PC-3 (cell line): ENCODE results near the gene SIGLECL1. TPM values are rescaled to one million over a fixed set of nuclear protein-coding genes. Genes with fewer than 3 reads are reported as not detected.

Experiments used
- ATAC-seq: fragments of 200-7000 bp; cut with Tn5 transposase; 2 replicates; pipeline ENCODE4 v1.9.1; 2020; ENCODE audit warnings: mild to moderate bottlenecking, moderate library complexity
- BruUV-seq: library from RNA; stranded (reverse); fragments of 400-500 nt; replicated peaks from 2 replicates; lab custom pipeline; 2021; lab: Mats Ljungman, UMichigan
- CTCF ChIA-PET: fragments of 300-600 bp; sonication (Branson Sonifier 250); formaldehyde crosslinking; loops from one replicate; lab custom pipeline; 2022; ENCODE audit warnings: antibody characterized with exemption; lab: Charles Lee
- POLR2A ChIA-PET: fragments of 300-600 bp; sonication (Branson Sonifier 250); formaldehyde crosslinking; loops from one replicate; lab custom pipeline; 2022; ENCODE audit warnings: antibody characterized with exemption; ENCODE audit not compliant: unreplicated experiment; lab: Charles Lee
- DNase-seq: peaks from one replicate; pipeline ENCODE4 v3.0.0-alpha.2; 2015
- H2AFZ ChIP-seq: fragments of 300-600 bp; sonication (generic); 2 replicates; pipeline ENCODE4 v1.6.0; 2016; ENCODE audit warnings: antibody characterized with exemption, low read length
- H3F3A ChIP-seq: fragments of 300-600 bp; sonication (generic); one replicate; pipeline ENCODE4 v1.6.0; 2017; ENCODE audit warnings: antibody characterized with exemption, low read length, control low read depth, mild to moderate bottlenecking; ENCODE audit not compliant: unreplicated experiment
- H3K27ac ChIP-seq: fragments of 300-600 bp; sonication (generic); 2 replicates; pipeline ENCODE4 v1.5.1; 2016; ENCODE audit warnings: mild to moderate bottlenecking, low read length
- H3K27me3 ChIP-seq: fragments of 300-600 bp; sonication (generic); 2 replicates; pipeline ENCODE4 v1.6.1; 2016; ENCODE audit warnings: low read length, mixed read lengths
- H3K36me3 ChIP-seq: fragments of 300-600 bp; sonication (generic); 2 replicates; pipeline ENCODE4 v1.6.1; 2016; ENCODE audit warnings: low read depth, mixed run types, low read length, mixed read lengths
- H3K4me1 ChIP-seq: fragments of 300-600 bp; sonication (generic); 2 replicates; pipeline ENCODE4 v1.5.1; 2016; ENCODE audit warnings: low read length; ENCODE audit not compliant: insufficient read depth
- H3K4me2 ChIP-seq: fragments of 300-600 bp; sonication (generic); 2 replicates; pipeline ENCODE4 v1.6.0; 2016; ENCODE audit warnings: low read length
- H3K4me3 ChIP-seq: fragments of 300-600 bp; sonication (generic); 2 replicates; pipeline ENCODE4 v1.5.1; 2016; ENCODE audit warnings: mild to moderate bottlenecking, low read length, mixed read lengths
- H3K79me2 ChIP-seq: fragments of 300-600 bp; sonication (generic); 2 replicates; pipeline ENCODE4 v1.6.1; 2017; ENCODE audit warnings: low read length, mixed read lengths
- H3K9ac ChIP-seq: fragments of 300-600 bp; sonication (generic); 2 replicates; pipeline ENCODE4 v1.6.0; 2016; ENCODE audit warnings: mild to moderate bottlenecking, low read length
- H3K9me2 ChIP-seq: fragments of 300-600 bp; sonication (generic); replicated peaks from 2 replicates; pipeline ENCODE4 v1.6.1; 2016; ENCODE audit warnings: mixed run types, low read length, mixed read lengths
- H3K9me3 ChIP-seq: fragments of 300-600 bp; sonication (generic); 2 replicates; pipeline ENCODE4 v1.6.1; 2016; ENCODE audit warnings: low read length, mixed read lengths
- H4K20me1 ChIP-seq: fragments of 300-600 bp; sonication (generic); 2 replicates; pipeline ENCODE4 v1.6.1; 2016; ENCODE audit warnings: low read length, mixed read lengths
- CTCF ChIP-seq: fragments of 300-600 bp; sonication (generic); conservative IDR thresholded peaks from 2 replicates; pipeline ENCODE4 v1.5.1; 2017; ENCODE audit warnings: antibody characterized with exemption, low read depth, mild to moderate bottlenecking, low read length
- EZH2 ChIP-seq: fragments of 300-600 bp; sonication (generic); IDR thresholded peaks from one replicate; pipeline ENCODE4 v1.6.1; 2017; ENCODE audit warnings: antibody characterized with exemption, mild to moderate bottlenecking, low read length; ENCODE audit not compliant: unreplicated experiment
- EZH2phosphoT487 ChIP-seq: fragments of 300-600 bp; sonication (generic); IDR thresholded peaks from 2 replicates; pipeline ENCODE4 v1.6.1; 2018; ENCODE audit warnings: mild to moderate bottlenecking, antibody characterized with exemption, low read length, borderline replicate concordance
- intact Hi-C: fragments of 100-400 bp; cut with micrococcal nuclease; formaldehyde crosslinking; loops from 2 replicates; pipeline ENCODE4 v1.9.0; 2023
- total RNA-seq: library from RNA; depleted of rRNA; stranded (reverse); fragments of >200 nt; gene quantifications from 2 replicates; pipeline ENCODE4 v1.2.3, GENCODE V29; 2014

The SIGLECL1 gene
- total RNA-seq, 1 experiment from 2014 or later, result not detected

- CTCF ChIA-PET, result interaction anchor here (0.6 kb wide), 1 partner anchor 181 kb away, joined by 3 read pairs; no protein-coding TSS in a partner anchor
- H3K27me3 ChIP-seq, result peaks cover 42% of the 10 kb centered on the region
Observed at GRCh38 chr19:51277112-51277511, 26.2 kb downstream of the SIGLECL1 start.

GRCh38 chr19:51282335-51282734 lies 31.5 kb downstream of the SIGLECL1 start:
- Histone ChIP-seq H4K20me1 (no peaks in the 10 kb centered on the region), H3K27me3 (peaks cover 82% of the 10 kb centered on the region), H3K4me3 (no peak overlapping the region), H3K9me3 (no peaks in the 10 kb centered on the region), H3K27ac (no peak overlapping the region), H3K4me2 (no peak overlapping the region), H3K4me1 (no peaks in the 10 kb centered on the region), H3K9me2 (no peaks in the 10 kb centered on the region), H3K36me3 (no peaks in the 10 kb centered on the region), H3K79me2 (no peaks in the 10 kb centered on the region), H2AFZ (no peak overlapping the region), H3K9ac (no peak overlapping the region), H3F3A (no peaks in the 10 kb centered on the region)
- CTCF ChIA-PET, result interaction anchor here (0.6 kb wide), 1 partner anchor 746 kb away, joined by 4 read pairs; no protein-coding TSS in a partner anchor
- DNase-seq, result no peak
- intact Hi-C loops, result no loop called here
- POLR2A ChIA-PET, result no interaction called here
- no peak for ATAC-seq
- no peak for TF ChIP-seq EZH2phosphoT487
- no peak for TF ChIP-seq EZH2
- no peak for TF ChIP-seq CTCF
- BruUV-seq, result no TSS peak

More at GRCh38 chr19:51277112-51277511, 26.2 kb downstream of the SIGLECL1 start:
- Histone ChIP-seq H3K4me1 (no peaks in the 10 kb centered on the region), H3K9ac (no peak overlapping the region), H3K4me3 (no peak overlapping the region), H3K4me2 (no peak overlapping the region), H3K9me2 (no peaks in the 10 kb centered on the region), H3K79me2 (no peaks in the 10 kb centered on the region), H3K36me3 (no peaks in the 10 kb centered on the region), H2AFZ (no peak overlapping the region), H3K27ac (no peak overlapping the region), H3F3A (no peaks in the 10 kb centered on the region), H4K20me1 (no peaks in the 10 kb centered on the region), H3K9me3 (no peaks in the 10 kb centered on the region)
- no peak for ATAC-seq
- TF ChIP-seq EZH2 (no peak), EZH2phosphoT487 (no peak), CTCF (no peak)
- POLR2A ChIA-PET, result no interaction called here
- no peak for DNase-seq
- intact Hi-C loops, result no loop called here
- BruUV-seq, result no TSS peak

GRCh38 chr19:51285682-51286081 lies 34.8 kb downstream of the SIGLECL1 start:
- no TSS peak for BruUV-seq
- POLR2A ChIA-PET, result no interaction called here
- CTCF ChIA-PET, result no interaction called here
- Histone ChIP-seq H3K9me2 (no peaks in the 10 kb centered on the region), H3K4me3 (no peak overlapping the region), H3K4me1 (no peaks in the 10 kb centered on the region), H3K36me3 (no peaks in the 10 kb centered on the region), H3K79me2 (no peaks in the 10 kb centered on the region), H3K27me3 (peaks cover 84% of the 10 kb centered on the region), H3K9me3 (no peaks in the 10 kb centered on the region), H4K20me1 (no peaks in the 10 kb centered on the region), H2AFZ (no peak overlapping the region), H3K4me2 (no peak overlapping the region), H3K9ac (no peak overlapping the region), H3K27ac (no peak overlapping the region), H3F3A (no peaks in the 10 kb centered on the region)
- DNase-seq (no peak), ATAC-seq (no peak)
- TF ChIP-seq CTCF, result no peak
- intact Hi-C loops, result no loop called here
